Coronary artery (tissue), 2 donors: ENCODE measurements around the gene KCNH1.

ENCODE experiments used
- DNase-seq: peaks from one replicate; pipeline ENCODE4 v3.0.0-alpha.2; 2017; ENCODE audit warnings: low spot score
- H3K27ac ChIP-seq, 2 donors: fragments of 200-600 bp; sonication (generic); one replicate each; pipeline ENCODE4 v1.5.1; 2016 to 2019
- H3K4me3 ChIP-seq: fragments of 200-600 bp; sonication (generic); 2 replicates; pipeline ENCODE4 v1.5.1; 2016; ENCODE audit warnings: mild to moderate bottlenecking, moderate library complexity
- CTCF ChIP-seq: fragments of 200-600 bp; sonication (generic); IDR thresholded peaks from one replicate; pipeline ENCODE4 v1.5.1; 2019; ENCODE audit warnings: antibody characterized with exemption

The KCNH1 gene

GRCh38 chr1:210940081-210940617 is 193.8 kb downstream of the KCNH1 start:
- DNase-seq = no peak
- TF ChIP-seq CTCF = no peak
- no peak overlapping the region for H3K27ac ChIP-seq
- H3K4me3 ChIP-seq = no peak overlapping the region

- TF ChIP-seq CTCF = no peak
- H3K4me3 ChIP-seq = no peak overlapping the region
- no peak for DNase-seq
- H3K27ac ChIP-seq = no peak overlapping the region
Measured at GRCh38 chr1:210938416-210938925, 195.5 kb downstream of the KCNH1 start.

- DNase-seq = no peak
- Histone ChIP-seq H3K4me3 (no peak overlapping the region), H3K27ac (no peak overlapping the region)
- no peak for TF ChIP-seq CTCF
Measured at GRCh38 chr1:210937846-210938245, 196.1 kb downstream of the KCNH1 start.

- Histone ChIP-seq H3K4me3 (no peak overlapping the region), H3K27ac (no peak overlapping the region)
- DNase-seq = no peak
- TF ChIP-seq CTCF = no peak
Measured at GRCh38 chr1:210935905-210936304, 198.0 kb downstream of the KCNH1 start.

- H3K27ac ChIP-seq = no peak overlapping the region
- no peak for DNase-seq
- H3K4me3 ChIP-seq = no peak overlapping the region
- no peak for TF ChIP-seq CTCF
Measured at GRCh38 chr1:210932104-210932503, 201.8 kb downstream of the KCNH1 start.

GRCh38 chr1:210922666-210923065 is 211.3 kb downstream of the KCNH1 start:
- TF ChIP-seq CTCF = no peak
- Histone ChIP-seq H3K27ac (no peak overlapping the region), H3K4me3 (no peak overlapping the region)
- no peak for DNase-seq
